Mammary epithelial cell (primary cell): Measurements from ENCODE around the gene NDST1.

Source experiments
- CTCF ChIP-seq, 2 donors: IDR thresholded peaks in 1 of 2; conservative IDR thresholded peaks in 1 of 2; 2 replicates each; pipeline ENCODE4 v1.5.1; 2011 to 2012; ENCODE audit warnings: inconsistent platforms in 2 of 2, low read length in 2 of 2, mild to moderate bottlenecking in 2 of 2, control low read depth in 1 of 2, low read depth in 1 of 2; ENCODE audit not compliant: insufficient read depth in 1 of 2; ENCODE audit errors: extremely low read depth in 1 of 2
- EZH2 ChIP-seq: IDR thresholded peaks from 2 replicates; pipeline ENCODE4 v1.6.1; 2012; ENCODE audit warnings: low read length, inconsistent platforms, borderline replicate concordance

DNA sequence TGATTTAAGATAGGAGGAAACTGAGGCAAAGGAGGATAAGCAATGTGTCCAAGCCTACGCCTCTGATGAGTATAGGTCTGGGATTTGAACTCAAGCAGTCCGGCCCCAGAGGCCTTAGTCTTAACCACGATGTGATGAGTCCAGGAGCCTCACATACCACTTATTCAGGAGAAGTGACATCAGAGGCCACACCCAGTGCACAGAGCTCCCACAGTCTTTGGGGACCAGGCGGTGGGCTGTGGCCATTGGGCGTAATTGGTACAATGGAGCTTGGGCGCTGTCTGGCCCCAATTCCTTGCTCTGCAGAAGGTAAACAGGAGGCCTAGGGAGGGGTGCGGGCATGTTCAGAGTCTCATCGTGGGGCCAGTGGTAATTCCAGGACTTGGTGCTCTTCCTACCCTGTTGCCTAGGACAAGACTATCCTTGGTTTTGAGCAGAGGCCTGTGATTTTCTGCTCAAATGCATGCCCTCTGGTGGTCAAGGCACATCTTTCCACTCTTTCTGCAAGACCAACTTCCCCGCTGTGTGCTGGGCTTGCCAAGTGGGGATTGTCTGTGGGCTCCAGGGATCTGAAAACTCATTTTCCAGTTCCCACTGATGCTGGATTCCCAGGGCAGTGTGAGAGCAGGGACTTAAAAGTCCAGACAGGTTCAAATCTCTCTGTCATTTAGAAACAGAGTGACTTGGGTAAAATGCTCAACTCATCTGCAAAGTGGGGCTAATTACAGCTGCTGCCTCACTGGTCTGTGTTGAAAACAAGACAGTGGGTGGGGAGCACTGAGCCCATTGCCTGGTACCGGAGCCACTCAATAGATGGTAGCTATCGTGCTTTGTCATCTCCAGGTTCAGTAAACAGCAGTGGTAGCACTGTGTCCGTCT is 15.8 kb downstream of the NDST1 start:
- TF ChIP-seq CTCF (conservative IDR thresholded peaks at IDR 0.05 in 1 of 2, IDR thresholded peaks at IDR 0.05 in 1 of 2; ENCODE audit: extremely low read depth in 1 of 2, insufficient read depth in 1 of 2, low read depth in 1 of 2, low read length in 2 of 2) (peak; percentile 44 to 59), EZH2 (no peak)
